ENCODE measurements around the gene TBCE.

- no peak for TF ChIP-seq CTCF (IDR thresholded peaks at IDR 0.05; ENCODE audit: insufficient read depth, low read depth, low read length)
- TF ChIP-seq EZH2 (IDR thresholded peaks at IDR 0.05; ENCODE audit: insufficient read depth, low read length) = no peak
Measured at GRCh38 chr1:235402457-235403200, 35.4 kb downstream of the TBCE start.

All from astrocyte (in vitro differentiated cells and primary cell).